ENCODE measurements around the gene MPND. TPM values are rescaled to one million over a fixed set of nuclear protein-coding genes. Genes with fewer than 3 reads are reported as not detected.

The MPND gene
- total and polyA plus RNA-seq, 2 of the 13 experiments (the other 11 are each of a cell fraction or from before 2014, with no cell fraction given): 10.8 to 15.8 TPM

GRCh38 chr19:4304538-4305256 lies 38.7 kb upstream of the MPND start, which contains the start of gene FSD1:
FSD1 (plus strand) TSS chr19:4304598; CDS start chr19:4304747, 149 bp downstream.
- DNase-seq (ENCODE audit: low spot score) (no peak), ATAC-seq (peak; percentile 24; the same call in 1 of the 3 replicates), FAIRE-seq (no peak)
- Histone ChIP-seq H3K4me2 (ENCODE audit: low read depth, low read length) (peak within 1 kb of the TSS; percentile 13; the same call in 1 of the 2 replicates), H3K9me3 (ENCODE audit: low read length) (no peaks in the 10 kb centered on the region), H2AFZ (ENCODE audit: low read length) (no peak within 1 kb of the TSS), H3K4me3 (replicated peaks in 1 of 3; ENCODE audit: insufficient read depth in 1 of 3, low read depth in 2 of 3, low read length in 3 of 3) (no peak within 1 kb of the TSS), H3K9ac (ENCODE audit: insufficient read depth, low read depth, low read length) (no peak within 1 kb of the TSS), H4K20me1 (ENCODE audit: insufficient read depth, low read length) (no peaks in the 10 kb centered on the region), H3K79me2 (ENCODE audit: insufficient read depth, low read length) (no peaks in the 10 kb centered on the region), H3K27me3 (ENCODE audit: control insufficient read depth in 1 of 2, insufficient read depth in 2 of 2, low read length in 2 of 2) (peaks cover 2 to 11% of the 10 kb centered on the region in 2 experiments; a peak in 4 of 5 replicates), H3K36me3 (replicated peaks in 1 of 2; ENCODE audit: control insufficient read depth in 1 of 2, insufficient read depth in 2 of 2, low read length in 2 of 2) (no peaks in the 10 kb centered on the region), H3K4me1 (ENCODE audit: insufficient read depth, low read length) (peaks cover 44% of the 10 kb centered on the region), H3K27ac (ENCODE audit: extremely low read length, insufficient read depth, low read length) (no peak within 1 kb of the TSS)
- in situ Hi-C loops (cut with HindIII; ENCODE audit: extremely low pct_ligation_motif_present, low pct_unique_long_range_greater_than_20kb) (no loop called here), intact Hi-C loops (cut with micrococcal nuclease; ENCODE audit: unreplicated experiment) (no loop called here)
- 42% methylated on average over 11 of the region's 63 CpGs for WGBS (ENCODE audit: low lambda C conversion rate)
- TF ChIP-seq THAP11 (CRISPR knock-in tag; IDR thresholded peaks at IDR 0.05) (peak; percentile 95), ZNF143 (CRISPR knock-in tag; IDR thresholded peaks at IDR 0.05) (peak; percentile 88), ZNF687 (CRISPR knock-in tag; IDR thresholded peaks at IDR 0.05) (peak; percentile 19; the same call in 1 of the 2 replicates), HCFC1 (IDR thresholded peaks at IDR 0.05; ENCODE audit: low read depth, low read length) (peak; percentile 64), ZNF775 (CRISPR knock-in tag; IDR thresholded peaks at IDR 0.05; ENCODE audit: borderline replicate concordance) (no peak), ZNF512B (CRISPR knock-in tag; IDR thresholded peaks at IDR 0.05; ENCODE audit: borderline replicate concordance) (no peak), TRIM24 (CRISPR knock-in tag; IDR thresholded peaks at IDR 0.05) (no peak), GABPB1 (CRISPR knock-in tag; IDR thresholded peaks at IDR 0.05) (peak; percentile 39; the same call in 1 of the 2 replicates)
- CTCF ChIA-PET (ENCODE audit: low intra/inter-chr PET ratio, low total read pairs): no interaction called here
- no TSS peak for BruUV-seq (replicated peaks)
- POLR2A ChIA-PET: interaction anchor here (1.3 kb wide), 1 partner anchor 38 kb away, joined by 4 read pairs; the partner anchor contains the start of gene MPND

All from HepG2 (cell line).